Measurements from ENCODE around the gene PIP5K1C. TPM values are rescaled to one million over a fixed set of nuclear protein-coding genes. Genes with fewer than 3 reads are reported as not detected.
A peak's percentile ranks its signal among the peaks of the same experiment; 100 is the strongest.

Gene PIP5K1C
- total RNA-seq, 2 donors from 2014 or later: 31.3 to 45.8 TPM

- no peak for DNase-seq (ENCODE audit: low spot score)
- Histone ChIP-seq H3K27me3 (no peaks in the 10 kb centered on the region), H3K4me1 (peaks cover 0 to 68% of the 10 kb centered on the region in 2 donors), H3K9me3 (no peaks in the 10 kb centered on the region), H3K36me3 (peaks cover 18% of the 10 kb centered on the region), H3K27ac (peak overlapping the region; percentile 79 to 83), H3K4me3 (peak overlapping the region; percentile 42 to 60)
- no peak for TF ChIP-seq CTCF (IDR thresholded peaks at IDR 0.05)
These were observed 92.8 kb downstream of the PIP5K1C start for GRCh38 chr19:3607303-3608078.

DNA sequence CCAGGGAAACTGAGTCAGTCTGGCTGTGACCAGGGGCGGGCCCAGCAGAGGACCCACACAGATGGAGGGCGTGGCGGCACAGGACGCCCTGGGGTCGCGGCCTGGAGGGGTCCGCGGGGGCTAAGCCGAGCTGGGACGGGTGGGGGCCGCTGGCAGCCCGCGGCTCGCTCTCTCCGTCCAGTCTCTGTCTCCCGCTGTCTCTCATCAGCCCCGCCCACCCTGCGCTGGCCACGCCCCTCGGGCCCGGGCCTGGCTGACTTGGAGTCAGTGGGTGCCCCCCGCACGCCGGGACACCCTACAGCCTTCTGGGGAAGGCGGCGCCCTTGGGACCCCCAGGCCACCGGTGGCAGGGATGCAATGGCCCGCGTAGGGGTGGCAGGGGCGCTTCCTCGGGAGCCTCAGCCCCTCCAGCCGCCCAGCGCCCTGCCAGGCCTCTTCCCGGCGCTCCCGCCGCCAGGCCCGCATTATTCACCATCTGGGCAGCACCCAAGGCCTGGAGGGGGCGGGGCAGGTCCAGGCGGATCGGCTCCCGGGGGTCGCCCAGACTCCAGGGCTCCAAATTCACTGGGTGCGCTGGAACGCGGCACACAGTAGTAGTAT is 93.5 kb downstream of the PIP5K1C start, which contains the start of gene TBXA2R:
Gene TBXA2R (minus strand): TSS at position 186 of the 600 bp plus-strand sequence. CDS start 6,241 bp downstream, outside the sequence.
- peak; percentile 76 for DNase-seq (ENCODE audit: low spot score)
- peak within 1 kb of the TSS; percentile 42 to 60 for H3K4me3 ChIP-seq
- peaks cover 0 to 68% of the 10 kb centered on the region in 2 donors for H3K4me1 ChIP-seq
- no peaks in the 10 kb centered on the region for H3K9me3 ChIP-seq
- H3K27ac ChIP-seq: peak within 1 kb of the TSS; percentile 79 to 83
- no peak for TF ChIP-seq CTCF (IDR thresholded peaks at IDR 0.05)
- H3K36me3 ChIP-seq: peaks cover 11% of the 10 kb centered on the region
- H3K27me3 ChIP-seq: no peaks in the 10 kb centered on the region

- H3K36me3 ChIP-seq: peaks cover 5% of the 10 kb centered on the region
- H3K27me3 ChIP-seq: no peaks in the 10 kb centered on the region
- H3K27ac ChIP-seq: peak overlapping the region; percentile 79 to 83
- no peaks in the 10 kb centered on the region for H3K9me3 ChIP-seq
- no peak for TF ChIP-seq CTCF (IDR thresholded peaks at IDR 0.05)
- no peak for DNase-seq (ENCODE audit: low spot score)
- peaks cover 0 to 68% of the 10 kb centered on the region in 2 donors for H3K4me1 ChIP-seq
- peak overlapping the region; percentile 42 to 60 for H3K4me3 ChIP-seq
These were observed 94.0 kb downstream of the PIP5K1C start for GRCh38 chr19:3606174-3606689.

DNA sequence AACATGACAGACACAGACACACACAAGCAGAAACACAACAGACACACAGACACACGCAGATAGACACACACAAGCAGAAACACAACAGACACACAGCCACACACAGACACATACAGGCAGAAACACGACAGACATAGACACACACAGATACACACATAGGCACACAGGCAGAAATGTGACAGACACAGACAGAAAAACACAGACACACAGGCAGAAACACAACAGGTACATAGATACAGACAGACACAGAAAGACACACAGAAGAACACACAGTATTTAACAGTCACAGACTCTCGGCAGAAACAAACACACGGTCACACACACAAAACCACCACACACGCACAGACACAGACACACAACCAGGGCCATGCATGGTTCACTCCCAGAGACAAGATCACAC is 94.5 kb downstream of the PIP5K1C start:
- peak overlapping the region; percentile 79 to 83 for H3K27ac ChIP-seq

GRCh38 chr19:3605361-3605760 is 94.9 kb downstream of the PIP5K1C start:
- no peak overlapping the region for H3K4me3 ChIP-seq
- no peak for DNase-seq (ENCODE audit: low spot score)
- H3K36me3 ChIP-seq: no peaks in the 10 kb centered on the region
- no peaks in the 10 kb centered on the region for H3K27me3 ChIP-seq
- no peak for TF ChIP-seq CTCF (IDR thresholded peaks at IDR 0.05)
- H3K4me1 ChIP-seq: peaks cover 0 to 63% of the 10 kb centered on the region in 2 donors
- H3K27ac ChIP-seq: no peak overlapping the region
- no peaks in the 10 kb centered on the region for H3K9me3 ChIP-seq

More for the DNA sequence above, 94.5 kb downstream of the PIP5K1C start:
- Histone ChIP-seq H3K9me3 (no peaks in the 10 kb centered on the region), H3K4me3 (peak overlapping the region; percentile 42 to 60), H3K4me1 (peaks cover 0 to 67% of the 10 kb centered on the region in 2 donors), H3K27me3 (no peaks in the 10 kb centered on the region), H3K36me3 (peaks cover under 1% of the 10 kb centered on the region)
- no peak for DNase-seq (ENCODE audit: low spot score)
- TF ChIP-seq CTCF (IDR thresholded peaks at IDR 0.05): no peak

Data from right atrium auricular region (tissue), 2 donors.